Fibroblast of lung (primary cell): Measurements from ENCODE around the gene NANS. TPM values are rescaled to one million over a fixed set of nuclear protein-coding genes. Genes with fewer than 3 reads are reported as not detected.

ENCODE experiments used
- DNase-seq, 2 donors: peaks; one replicate each; pipeline versions ENCODE4 v3.0.0 to v3.0.0-alpha.2; 2010; ENCODE audit warnings: low read depth in 2 of 2
- H2AFZ ChIP-seq: 2 replicates; pipeline ENCODE4 v1.5.1; 2012; ENCODE audit warnings: low read length, control low read depth, inconsistent platforms
- H3K27ac ChIP-seq: 2 replicates; pipeline ENCODE4 v1.5.1; 2011; ENCODE audit warnings: low read length, control low read depth; ENCODE audit not compliant: insufficient read depth
- H3K27me3 ChIP-seq: 2 replicates; pipeline ENCODE4 v1.5.1; 2011; ENCODE audit warnings: mild to moderate bottlenecking, low read length; ENCODE audit not compliant: control insufficient read depth, insufficient read depth
- H3K36me3 ChIP-seq: 2 replicates; pipeline ENCODE4 v1.5.1; 2011; ENCODE audit warnings: low read length; ENCODE audit not compliant: control insufficient read depth, insufficient read depth
- H3K4me1 ChIP-seq: 2 replicates; pipeline ENCODE4 v1.5.1; 2011; ENCODE audit warnings: low read length; ENCODE audit not compliant: control insufficient read depth, insufficient read depth; ENCODE audit errors: extremely low read depth
- H3K4me2 ChIP-seq: 2 replicates; pipeline ENCODE4 v1.5.1; 2011; ENCODE audit warnings: low read length, control low read depth; ENCODE audit not compliant: insufficient read depth; ENCODE audit errors: extremely low read depth
- H3K4me3 ChIP-seq, 4 experiments: fragments of 200-600 bp in 1 of 4; sonication (generic) in 1 of 4; replicated peaks in 1 of 4; 2 replicates each; pipeline ENCODE4 v1.5.1; 2011 to 2016; ENCODE audit warnings: low read length in 4 of 4, low read depth in 3 of 4, mild to moderate bottlenecking in 3 of 4, control low read depth in 2 of 4, inconsistent platforms in 1 of 4, mixed read lengths in 1 of 4; ENCODE audit not compliant: insufficient read depth in 1 of 4; ENCODE audit errors: control extremely low read depth in 1 of 4
- H3K79me2 ChIP-seq: 2 replicates; pipeline ENCODE4 v1.5.1; 2012; ENCODE audit warnings: mild to moderate bottlenecking, low read length, inconsistent platforms; ENCODE audit not compliant: control insufficient read depth, insufficient read depth
- H3K9ac ChIP-seq: 2 replicates; pipeline ENCODE4 v1.5.1; 2011; ENCODE audit warnings: mild to moderate bottlenecking, low read length, control low read depth; ENCODE audit not compliant: insufficient read depth
- H3K9me3 ChIP-seq: 2 replicates; pipeline ENCODE4 v1.5.1; 2012; ENCODE audit warnings: low read depth, low read length; ENCODE audit not compliant: control insufficient read depth, insufficient read depth
- H4K20me1 ChIP-seq: 2 replicates; pipeline ENCODE4 v1.5.1; 2011; ENCODE audit warnings: low read length; ENCODE audit not compliant: control insufficient read depth, insufficient read depth; ENCODE audit errors: extremely low read depth
- CTCF ChIP-seq, 2 donors: IDR thresholded peaks in 1 of 2; conservative IDR thresholded peaks in 1 of 2; 1 replicate in 1 of 2; 2 replicates in 1 of 2; pipeline ENCODE4 v1.5.1; 2011 to 2012; ENCODE audit warnings: low read length in 2 of 2, control low read depth in 1 of 2, inconsistent platforms in 1 of 2, low read depth in 1 of 2, mild to moderate bottlenecking in 1 of 2
- EZH2 ChIP-seq: IDR thresholded peaks from 2 replicates; pipeline ENCODE4 v1.5.1; 2012; ENCODE audit warnings: low read length, control low read depth, mild to moderate bottlenecking; ENCODE audit errors: missing control alignments
- polyA plus RNA-seq, 2 donors: library from polyadenylated mRNA; depleted of rRNA in 1 of 2; stranded (reverse) in 1 of 2; unstranded in 1 of 2; fragments of >200 nt; gene quantifications; 2 replicates each; pipeline ENCODE4 v1.2.1, GENCODE V29; 2011 to 2012; ENCODE audit warnings: missing spikeins in 1 of 2
- total RNA-seq: library from RNA; depleted of rRNA; stranded (reverse); fragments of >200 nt; gene quantifications from 2 replicates; pipeline ENCODE4 v1.2.1, GENCODE V29; 2014

Gene NANS
- total and polyA plus RNA-seq, 2 donors (not counting 1 experiment from before 2014, with no cell fraction given), result 83.9 to 105 TPM

GRCh38 chr9:98070704-98071103, 14.2 kb downstream of the NANS start:
- Histone ChIP-seq H3K9me3 (no peaks in the 10 kb centered on the region), H3K27ac (no peak overlapping the region), H4K20me1 (no peaks in the 10 kb centered on the region), H3K4me1 (peaks cover 5% of the 10 kb centered on the region), H3K27me3 (no peaks in the 10 kb centered on the region), H2AFZ (no peak overlapping the region), H3K79me2 (peaks cover 4% of the 10 kb centered on the region), H3K4me3 (no peak overlapping the region), H3K9ac (no peak overlapping the region), H3K4me2 (no peak overlapping the region), H3K36me3 (no peaks in the 10 kb centered on the region)
- TF ChIP-seq EZH2 (no peak), CTCF (conservative IDR thresholded peaks at IDR 0.05 in 1 of 2, IDR thresholded peaks at IDR 0.05 in 1 of 2; ENCODE audit: low read depth in 1 of 2, low read length in 2 of 2) (no peak)
- no peak for DNase-seq

- H4K20me1 ChIP-seq, result no peaks in the 10 kb centered on the region
- H3K27me3 ChIP-seq, result no peaks in the 10 kb centered on the region
- DNase-seq, result no peak
- TF ChIP-seq EZH2 (no peak), CTCF (conservative IDR thresholded peaks at IDR 0.05 in 1 of 2, IDR thresholded peaks at IDR 0.05 in 1 of 2; ENCODE audit: low read depth in 1 of 2, low read length in 2 of 2) (no peak)
- H3K4me1 ChIP-seq, result peaks cover 5% of the 10 kb centered on the region
- H3K9me3 ChIP-seq, result no peaks in the 10 kb centered on the region
- H3K4me3 ChIP-seq, result no peak overlapping the region
- H3K4me2 ChIP-seq, result no peak overlapping the region
- H3K79me2 ChIP-seq, result peaks cover 4% of the 10 kb centered on the region
- H3K27ac ChIP-seq, result no peak overlapping the region
- H3K9ac ChIP-seq, result no peak overlapping the region
- H2AFZ ChIP-seq, result no peak overlapping the region
- no peaks in the 10 kb centered on the region for H3K36me3 ChIP-seq
These were observed 15.2 kb downstream of the NANS start for GRCh38 chr9:98071737-98072136.

DNA sequence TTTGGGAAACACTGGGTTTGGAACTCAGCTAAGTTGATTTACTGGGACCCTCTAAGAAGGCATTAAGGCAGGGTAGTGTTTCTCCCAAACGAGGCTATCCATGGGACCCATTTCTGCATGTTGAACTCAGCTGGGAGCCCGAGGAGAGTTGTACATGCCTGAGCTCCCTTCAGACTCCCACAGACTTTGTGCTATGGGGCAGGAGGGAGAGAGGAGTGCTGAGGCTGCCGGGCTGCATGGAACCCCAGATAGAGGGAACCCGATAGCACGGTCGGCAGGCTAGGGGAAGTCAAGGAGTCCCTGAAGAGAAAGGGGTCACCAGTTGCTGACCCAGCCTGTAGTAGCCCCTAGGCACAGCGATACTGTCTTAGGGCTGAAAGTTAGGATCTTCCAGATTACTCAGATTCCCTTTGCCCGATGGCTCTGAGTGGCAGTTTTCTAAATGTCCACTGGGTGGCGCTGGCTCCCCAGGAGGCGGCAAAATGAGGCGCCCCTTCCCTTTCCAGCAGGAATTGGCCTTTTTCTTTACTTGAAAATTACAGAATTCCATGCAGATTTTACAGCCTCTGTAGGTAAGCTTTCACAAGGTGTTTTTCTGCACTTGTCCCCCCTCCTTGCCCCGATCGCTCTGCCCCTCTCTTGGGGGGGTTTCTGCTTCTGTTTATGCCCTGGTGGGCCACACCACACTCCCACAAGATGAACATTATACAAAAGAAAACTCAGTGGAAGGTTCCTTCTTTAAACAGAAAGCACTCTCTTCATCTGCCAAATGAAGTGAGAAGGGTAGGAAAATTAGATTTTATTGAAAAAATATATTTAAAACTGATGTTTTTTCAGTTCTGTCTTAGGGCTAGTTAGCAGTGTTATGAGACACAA, 17.8 kb downstream of the NANS start:
- TF ChIP-seq EZH2, result no peak
- TF ChIP-seq CTCF (conservative IDR thresholded peaks at IDR 0.05 in 1 of 2, IDR thresholded peaks at IDR 0.05 in 1 of 2; ENCODE audit: low read depth in 1 of 2, low read length in 2 of 2), result peak; percentile 87 to 96
- Histone ChIP-seq H3K79me2 (peaks cover 2% of the 10 kb centered on the region), H3K27me3 (no peaks in the 10 kb centered on the region), H2AFZ (no peak overlapping the region), H3K9ac (no peak overlapping the region), H3K4me2 (no peak overlapping the region), H3K36me3 (no peaks in the 10 kb centered on the region), H4K20me1 (no peaks in the 10 kb centered on the region), H3K9me3 (no peaks in the 10 kb centered on the region), H3K27ac (peak overlapping the region; percentile 50), H3K4me3 (no peak overlapping the region), H3K4me1 (peaks cover 5% of the 10 kb centered on the region)
- peak; percentile 21 to 60 for DNase-seq
